CD4-positive, alpha-beta T cell (primary cell): Measurements from ENCODE around the gene XPC. TPM values are rescaled to one million over a fixed set of nuclear protein-coding genes. Genes with fewer than 3 reads are reported as not detected.

Source experiments
- ATAC-seq: fragments of 200-7000 bp; cut with Tn5 transposase; one replicate; pipeline ENCODE4 v1.10.0; 2022; ENCODE audit warnings: mild to moderate bottlenecking; ENCODE audit not compliant: poor library complexity
- CTCF ChIA-PET: fragments of 350-600 bp; sonication (Branson Sonifier 250); formaldehyde crosslinking; loops from one replicate; lab custom pipeline; 2021; ENCODE audit warnings: antibody characterized with exemption, inconsistent platforms; lab: Charles Lee
- POLR2A ChIA-PET: fragments of 350-600 bp; sonication (Branson Sonifier 250); formaldehyde crosslinking; loops from one replicate; lab custom pipeline; 2021; ENCODE audit warnings: antibody characterized with exemption, inconsistent platforms; lab: Charles Lee
- DNase-seq, 14 experiments: peaks; one replicate each; pipeline ENCODE4 v3.0.0-alpha.2; 2013 to 2020; ENCODE audit warnings: mixed read lengths in 2 of 14
- H3K27ac ChIP-seq, 2 donors: one replicate each; pipeline versions ENCODE4 v1.5.1 to v1.7.0; 2013; ENCODE audit warnings: low read length in 2 of 2, low read depth in 1 of 2, mild to moderate bottlenecking in 1 of 2
- H3K27me3 ChIP-seq, 2 experiments: 1 replicate in 1 of 2; 2 replicates in 1 of 2; pipeline versions ENCODE4 v1.6.1 to v1.7.0; 2013; ENCODE audit warnings: low read length in 2 of 2, control low read depth in 1 of 2, mild to moderate bottlenecking in 1 of 2, moderate library complexity in 1 of 2; ENCODE audit not compliant: insufficient read depth in 2 of 2, control insufficient read depth in 1 of 2
- H3K36me3 ChIP-seq: one replicate; pipeline ENCODE4 v1.6.1; 2013; ENCODE audit warnings: low read length, control low read depth; ENCODE audit not compliant: insufficient read depth
- H3K4me1 ChIP-seq: one replicate; pipeline ENCODE4 v1.6.1; 2013; ENCODE audit warnings: low read length, control low read depth; ENCODE audit not compliant: insufficient read depth
- H3K4me3 ChIP-seq: one replicate; pipeline ENCODE4 v1.5.1; 2013; ENCODE audit warnings: mild to moderate bottlenecking, low read length, moderate library complexity
- H3K9me3 ChIP-seq, 2 experiments: 1 replicate in 1 of 2; 2 replicates in 1 of 2; pipeline versions ENCODE4 v1.6.1 to v1.7.0; 2013; ENCODE audit warnings: low read length in 2 of 2, mild to moderate bottlenecking in 2 of 2, control low read depth in 1 of 2, moderate library complexity in 1 of 2; ENCODE audit not compliant: control insufficient read depth in 1 of 2, insufficient read depth in 1 of 2
- H3K27ac Mint-ChIP-seq: one replicate; pipeline ENCODE4 v1.8.0; 2020; ENCODE audit warnings: mixed read lengths
- H3K27me3 Mint-ChIP-seq: one replicate; pipeline ENCODE4 v1.8.0; 2021; ENCODE audit warnings: mixed read lengths
- H3K36me3 Mint-ChIP-seq: one replicate; pipeline ENCODE4 v1.8.0; 2021; ENCODE audit warnings: low read depth, mixed read lengths
- H3K4me1 Mint-ChIP-seq: one replicate; pipeline ENCODE4 v1.8.0; 2021; ENCODE audit warnings: low read depth, mixed read lengths
- H3K4me3 Mint-ChIP-seq: one replicate; pipeline ENCODE4 v1.8.0; 2020; ENCODE audit warnings: mild to moderate bottlenecking, mixed read lengths
- H3K9me3 Mint-ChIP-seq: one replicate; pipeline ENCODE4 v1.8.0; 2020; ENCODE audit warnings: mixed read lengths
- intact Hi-C, 2 experiments: fragments of 100-400 bp; cut with DNase I in 1 of 2; cut with micrococcal nuclease in 1 of 2; formaldehyde crosslinking; loops; one replicate each; pipeline versions ENCODE4 v1.15.1 to v1.9.0; 2023 to 2025; cut with DNase I, micrococcal nuclease
- total RNA-seq, 174 experiments: library from RNA in 2 of 174; stranded (reverse) in 2 of 174; gene quantifications; one replicate each; pipeline ENCODE4 v1.2.3 and lab custom pipeline; 2021 to 2026
- TF ChIP-seq, protein P1 (sequence below): fragments of 200-600 bp; IDR thresholded peaks from one replicate; pipeline ENCODE4 v1.8.0; 2022; ENCODE audit warnings: antibody characterized with exemption, mild to moderate bottlenecking

Gene XPC
- total RNA-seq, 2 experiments from 2014 or later = 59.2 to 65.1 TPM

DNA sequence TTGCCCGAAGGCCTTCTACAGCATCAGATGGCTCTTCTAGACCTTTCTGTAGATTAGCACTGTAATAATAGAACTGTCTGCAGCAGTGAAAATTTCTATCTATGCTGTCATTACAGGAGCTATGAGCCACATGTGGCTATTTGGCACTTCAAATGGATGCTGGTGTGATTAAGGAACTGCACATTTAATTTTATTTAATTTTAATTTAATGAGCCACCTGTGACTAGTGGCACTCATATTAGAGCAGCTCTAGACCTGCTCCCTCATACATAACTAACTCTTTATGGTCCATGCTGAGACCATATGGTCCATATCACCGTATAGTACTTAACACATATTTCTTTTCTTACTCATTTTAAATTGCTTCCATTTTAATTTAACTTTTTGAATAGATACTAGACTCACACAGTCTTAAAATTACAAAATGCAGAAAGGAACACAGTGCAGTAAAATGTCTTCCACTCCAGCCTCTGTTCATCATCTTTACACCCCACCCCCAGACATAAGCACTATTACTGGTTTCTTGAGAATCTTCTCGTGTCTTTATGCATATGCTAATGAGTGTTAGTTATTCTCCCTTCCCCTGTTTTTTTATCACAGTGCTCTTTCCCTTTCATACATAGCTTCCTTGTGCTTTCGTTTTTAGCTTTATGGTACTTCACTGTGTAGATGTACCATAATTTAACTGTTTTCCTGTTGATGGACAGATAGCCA is 9.8 kb upstream of the XPC start:
- intact Hi-C loops = no loop called here
- peaks cover 42% of the 10 kb centered on the region for H3K36me3 ChIP-seq
- no peak overlapping the region for H3K4me3 ChIP-seq
- ChIA-PET POLR2A (no interaction called here), CTCF (interaction anchor here (1.0 kb wide), 1 partner anchor 15 kb away, joined by 4 read pairs; no protein-coding TSS in a partner anchor)
- TF ChIP-seq, protein P1, sequence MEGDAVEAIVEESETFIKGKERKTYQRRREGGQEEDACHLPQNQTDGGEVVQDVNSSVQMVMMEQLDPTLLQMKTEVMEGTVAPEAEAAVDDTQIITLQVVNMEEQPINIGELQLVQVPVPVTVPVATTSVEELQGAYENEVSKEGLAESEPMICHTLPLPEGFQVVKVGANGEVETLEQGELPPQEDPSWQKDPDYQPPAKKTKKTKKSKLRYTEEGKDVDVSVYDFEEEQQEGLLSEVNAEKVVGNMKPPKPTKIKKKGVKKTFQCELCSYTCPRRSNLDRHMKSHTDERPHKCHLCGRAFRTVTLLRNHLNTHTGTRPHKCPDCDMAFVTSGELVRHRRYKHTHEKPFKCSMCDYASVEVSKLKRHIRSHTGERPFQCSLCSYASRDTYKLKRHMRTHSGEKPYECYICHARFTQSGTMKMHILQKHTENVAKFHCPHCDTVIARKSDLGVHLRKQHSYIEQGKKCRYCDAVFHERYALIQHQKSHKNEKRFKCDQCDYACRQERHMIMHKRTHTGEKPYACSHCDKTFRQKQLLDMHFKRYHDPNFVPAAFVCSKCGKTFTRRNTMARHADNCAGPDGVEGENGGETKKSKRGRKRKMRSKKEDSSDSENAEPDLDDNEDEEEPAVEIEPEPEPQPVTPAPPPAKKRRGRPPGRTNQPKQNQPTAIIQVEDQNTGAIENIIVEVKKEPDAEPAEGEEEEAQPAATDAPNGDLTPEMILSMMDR = no peak
- H3K4me3 Mint-ChIP-seq = no peak overlapping the region
- no peak overlapping the region for H3K27ac Mint-ChIP-seq
- no peaks in the 10 kb centered on the region for H3K27me3 Mint-ChIP-seq
- H3K4me1 Mint-ChIP-seq = peaks cover 64% of the 10 kb centered on the region
- ATAC-seq (no peak), DNase-seq (no peak)
- no peaks in the 10 kb centered on the region for H3K4me1 ChIP-seq
- H3K36me3 Mint-ChIP-seq = peaks cover 81% of the 10 kb centered on the region
- no peak overlapping the region for H3K27ac ChIP-seq
- no peaks in the 10 kb centered on the region for H3K9me3 Mint-ChIP-seq
- H3K27me3 ChIP-seq = no peaks in the 10 kb centered on the region
- H3K9me3 ChIP-seq = no peaks in the 10 kb centered on the region

DNA sequence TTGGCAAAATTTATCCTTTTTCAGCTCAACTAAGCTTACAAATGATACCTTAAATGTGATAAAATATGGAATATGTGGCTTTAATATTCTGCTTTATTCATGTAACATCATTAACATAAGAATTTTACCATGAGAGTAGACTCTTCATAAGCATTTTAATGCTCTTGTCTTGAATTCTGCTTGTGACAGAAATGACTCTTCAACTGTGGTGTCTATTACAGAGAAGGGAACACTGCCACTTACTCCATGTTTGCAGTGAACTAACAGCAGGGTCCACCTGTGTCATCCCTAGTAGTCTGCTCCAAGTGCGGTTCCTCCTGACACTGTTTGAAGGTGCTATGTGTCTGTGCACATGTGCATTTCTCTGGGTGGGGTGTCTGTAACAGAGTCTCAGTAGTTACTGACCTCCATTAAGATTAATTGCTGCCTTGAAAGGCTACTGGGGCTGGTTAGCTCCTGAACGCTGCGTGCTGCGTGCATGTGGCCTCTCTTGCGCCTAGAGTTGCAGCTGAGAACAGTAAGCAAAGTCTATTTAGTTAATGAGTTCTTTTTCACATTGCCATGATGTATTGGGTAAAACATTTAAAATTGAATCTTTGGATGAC is 8.6 kb upstream of the XPC start:
- H3K4me3 Mint-ChIP-seq = no peak overlapping the region
- no peak overlapping the region for H3K27ac ChIP-seq
- TF ChIP-seq, protein P1 = no peak
- CTCF ChIA-PET = interaction anchor here (1.0 kb wide), 1 partner anchor 17 kb away, joined by 4 read pairs; no protein-coding TSS in a partner anchor
- H3K27ac Mint-ChIP-seq = no peak overlapping the region
- intact Hi-C loops = no loop called here
- no peaks in the 10 kb centered on the region for H3K27me3 ChIP-seq
- ATAC-seq (no peak), DNase-seq (no peak)
- no peaks in the 10 kb centered on the region for H3K4me1 ChIP-seq
- POLR2A ChIA-PET = no interaction called here
- H3K36me3 Mint-ChIP-seq = peaks cover 90% of the 10 kb centered on the region
- peaks cover 64% of the 10 kb centered on the region for H3K4me1 Mint-ChIP-seq
- H3K9me3 ChIP-seq = no peaks in the 10 kb centered on the region
- peaks cover 55% of the 10 kb centered on the region for H3K36me3 ChIP-seq
- no peak overlapping the region for H3K4me3 ChIP-seq
- no peaks in the 10 kb centered on the region for H3K9me3 Mint-ChIP-seq
- H3K27me3 Mint-ChIP-seq = no peaks in the 10 kb centered on the region

DNA sequence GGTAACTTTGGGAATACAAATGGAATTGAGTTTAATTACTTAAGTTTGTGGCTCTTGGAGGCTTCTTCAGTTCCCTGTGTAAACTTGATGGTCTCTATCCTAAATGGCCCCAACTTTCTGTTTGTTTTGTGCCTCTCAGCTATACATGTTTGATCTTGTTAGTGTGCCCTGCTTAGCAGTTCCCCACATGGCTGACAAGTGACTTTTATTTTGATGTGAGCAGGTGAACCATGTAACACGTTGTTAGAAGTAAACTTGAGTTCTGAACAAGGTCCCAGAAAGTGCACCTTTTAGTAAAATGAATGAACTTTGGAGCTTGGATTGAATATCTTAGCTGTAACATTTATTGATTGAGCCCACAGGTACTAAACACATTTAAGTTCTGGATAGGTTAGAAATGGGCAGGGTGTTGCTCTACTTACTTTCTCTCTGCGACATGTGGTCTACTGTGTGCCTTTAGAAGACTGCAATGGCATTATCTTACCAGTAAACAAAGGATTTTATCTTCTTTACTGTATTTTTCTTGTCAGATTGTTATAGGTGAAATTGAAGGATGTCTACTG is 4.7 kb upstream of the XPC start:
- Mint-ChIP-seq H3K9me3 (no peaks in the 10 kb centered on the region), H3K27me3 (no peaks in the 10 kb centered on the region), H3K4me3 (no peak overlapping the region), H3K27ac (no peak overlapping the region), H3K4me1 (peaks cover 52% of the 10 kb centered on the region), H3K36me3 (peaks cover 70% of the 10 kb centered on the region)
- no peak for DNase-seq
- ChIA-PET CTCF (no interaction called here), POLR2A (no interaction called here)
- TF ChIP-seq, protein P1 = no peak
- H3K36me3 ChIP-seq = peaks cover 57% of the 10 kb centered on the region
- no peak for ATAC-seq
- peaks cover 11% of the 10 kb centered on the region for H3K4me1 ChIP-seq
- H3K27ac ChIP-seq = no peak overlapping the region
- no peaks in the 10 kb centered on the region for H3K9me3 ChIP-seq
- no peak overlapping the region for H3K4me3 ChIP-seq
- intact Hi-C loops = no loop called here
- H3K27me3 ChIP-seq = no peaks in the 10 kb centered on the region
